A673 (cell line): ENCODE measurements around the gene ANAPC1. TPM values are rescaled to one million over a fixed set of nuclear protein-coding genes. Genes with fewer than 3 reads are reported as not detected.
A peak's percentile ranks its signal among the peaks of the same experiment; 100 is the strongest.

ENCODE experiments used
- BruUV-seq: library from RNA; stranded (reverse); fragments of 400-500 nt; replicated peaks from 2 replicates; lab custom pipeline; 2021; lab: Mats Ljungman, UMichigan
- CTCF ChIA-PET: fragments of 300-600 bp; sonication (Branson Sonifier 250); formaldehyde crosslinking; loops from one replicate; lab custom pipeline; 2022; ENCODE audit warnings: antibody characterized with exemption; lab: Charles Lee
- POLR2A ChIA-PET: fragments of 300-600 bp; sonication (Branson Sonifier 250); formaldehyde crosslinking; loops from one replicate; lab custom pipeline; 2022; ENCODE audit warnings: antibody characterized with exemption; ENCODE audit not compliant: low non-redundant PET; lab: Charles Lee
- DNase-seq: peaks from one replicate; pipeline ENCODE4 v3.0.0-alpha.2; 2015; ENCODE audit warnings: low spot score
- H3K27ac ChIP-seq: fragments of 200-600 bp; sonication (generic); 2 replicates; pipeline ENCODE4 v1.5.1; 2016; ENCODE audit warnings: mixed run types, low read depth, mild to moderate bottlenecking, mixed read lengths, antibody characterized with exemption, low read length; ENCODE audit not compliant: poor library complexity, severe bottlenecking
- H3K27me3 ChIP-seq: fragments of 200-600 bp; sonication (generic); replicated peaks from 2 replicates; pipeline ENCODE4 v1.6.1; 2017; ENCODE audit warnings: mixed run types, low read depth, mild to moderate bottlenecking, mixed read lengths, antibody characterized with exemption, low read length; ENCODE audit not compliant: insufficient read depth, poor library complexity
- H3K36me3 ChIP-seq: fragments of 200-600 bp; sonication (generic); 2 replicates; pipeline ENCODE4 v1.6.1; 2016; ENCODE audit warnings: mixed run types, mild to moderate bottlenecking, mixed read lengths, antibody characterized with exemption, low read length; ENCODE audit not compliant: insufficient read depth, poor library complexity, severe bottlenecking
- H3K4me1 ChIP-seq: fragments of 200-600 bp; sonication (generic); 2 replicates; pipeline ENCODE4 v1.6.1; 2017; ENCODE audit warnings: mixed run types, mild to moderate bottlenecking, mixed read lengths, antibody characterized with exemption, low read length; ENCODE audit not compliant: insufficient read depth, poor library complexity, severe bottlenecking
- H3K4me3 ChIP-seq: fragments of 200-600 bp; sonication (generic); 2 replicates; pipeline ENCODE4 v1.5.1; 2016; ENCODE audit warnings: low read depth, mixed run types, mild to moderate bottlenecking, mixed read lengths, low read length; ENCODE audit not compliant: poor library complexity, severe bottlenecking
- H3K9me3 ChIP-seq: fragments of 200-600 bp; sonication (generic); 2 replicates; pipeline ENCODE4 v1.6.1; 2016; ENCODE audit warnings: mixed run types, low read depth, mild to moderate bottlenecking, mixed read lengths, antibody characterized with exemption, low read length; ENCODE audit not compliant: poor library complexity, severe bottlenecking
- CTCF ChIP-seq: fragments of 300-800, 200-600 bp; sonication (generic); conservative IDR thresholded peaks from 2 replicates; pipeline ENCODE4 v1.5.1; 2017; ENCODE audit warnings: low read depth, mild to moderate bottlenecking, antibody characterized with exemption, low read length, moderate library complexity, mixed read lengths
- EZH2 ChIP-seq: fragments of 200-600 bp; sonication (generic); IDR thresholded peaks from 2 replicates; pipeline ENCODE4 v1.6.1; 2017; ENCODE audit warnings: borderline replicate concordance, low read depth, mild to moderate bottlenecking, mixed read lengths, antibody characterized with exemption, low read length; ENCODE audit not compliant: poor library complexity, severe bottlenecking
- intact Hi-C: fragments of 100-400 bp; cut with micrococcal nuclease; formaldehyde crosslinking; loops from one replicate; pipeline ENCODE4 v1.10.0; 2022; ENCODE audit not compliant: unreplicated experiment
- total RNA-seq: library from RNA; stranded (reverse); gene quantifications from 2 replicates; pipeline ENCODE4 v1.2.3, GENCODE V29; 2021

Gene ANAPC1
- total RNA-seq, 1 experiment from 2014 or later = 107 TPM

DNA sequence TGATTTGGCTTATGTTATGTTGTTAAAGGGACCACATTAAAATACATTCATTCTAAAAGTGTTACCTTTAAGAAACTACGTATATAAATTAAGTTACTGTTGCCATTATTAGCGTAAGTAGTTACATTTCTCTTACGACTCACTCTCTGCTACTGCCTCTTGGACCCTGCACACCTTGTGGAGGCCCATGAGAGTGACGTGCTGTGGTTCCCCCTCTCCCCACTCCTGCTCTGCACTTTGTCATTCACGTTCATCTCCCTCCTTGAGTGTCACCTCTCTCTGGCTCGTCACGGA is 13.6 kb upstream of the ANAPC1 start:
- intact Hi-C loops = no loop called here
- no peak for DNase-seq
- Histone ChIP-seq H3K27me3 (no peaks in the 10 kb centered on the region), H3K36me3 (no peaks in the 10 kb centered on the region), H3K4me1 (peaks cover 30% of the 10 kb centered on the region), H3K27ac (peak overlapping the region; percentile 62), H3K9me3 (no peaks in the 10 kb centered on the region), H3K4me3 (peak overlapping the region; percentile 99)
- CTCF ChIA-PET = no interaction called here
- TF ChIP-seq EZH2 (no peak), CTCF (no peak)
- POLR2A ChIA-PET = no interaction called here
- BruUV-seq = no TSS peak

DNA sequence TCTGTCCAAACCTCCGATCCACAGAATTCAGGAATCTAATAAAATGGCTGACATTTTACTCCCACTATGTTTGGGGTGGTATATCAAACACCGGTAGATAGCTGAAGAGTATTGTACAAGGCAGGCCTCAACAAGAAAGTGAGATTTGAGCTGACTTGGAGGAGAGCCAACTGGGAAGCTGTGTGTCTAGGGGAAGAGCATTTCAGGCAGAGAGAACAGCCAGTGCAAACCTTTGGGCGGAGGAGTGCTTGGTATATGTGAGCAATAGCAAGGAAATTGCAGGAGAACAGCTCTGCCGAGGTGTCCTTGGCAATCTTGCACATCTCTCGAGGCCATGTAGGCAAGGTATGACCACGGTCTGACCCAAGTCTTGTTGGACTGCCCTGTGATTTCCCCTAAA is 12.6 kb upstream of the ANAPC1 start:
- ChIA-PET CTCF (no interaction called here), POLR2A (no interaction called here)
- no peaks in the 10 kb centered on the region for H3K9me3 ChIP-seq
- no peak for TF ChIP-seq CTCF
- peaks cover 26% of the 10 kb centered on the region for H3K4me1 ChIP-seq
- H3K4me3 ChIP-seq = no peak overlapping the region
- BruUV-seq = no TSS peak
- no peak overlapping the region for H3K27ac ChIP-seq
- DNase-seq = no peak
- intact Hi-C loops = no loop called here
- H3K36me3 ChIP-seq = no peaks in the 10 kb centered on the region
- no peaks in the 10 kb centered on the region for H3K27me3 ChIP-seq

- Histone ChIP-seq H3K27me3 (no peaks in the 10 kb centered on the region), H3K4me3 (no peak overlapping the region)
These were observed 12.0 kb upstream of the ANAPC1 start for GRCh38 chr2:111896024-111896423.

More at GRCh38 chr2:111896024-111896423, 12.0 kb upstream of the ANAPC1 start:
- no TSS peak for BruUV-seq
- Histone ChIP-seq H3K36me3 (no peaks in the 10 kb centered on the region), H3K4me1 (peaks cover 26% of the 10 kb centered on the region), H3K9me3 (no peaks in the 10 kb centered on the region), H3K27ac (no peak overlapping the region)
- no peak for TF ChIP-seq EZH2
- no peak for TF ChIP-seq CTCF
- no peak for DNase-seq
- CTCF ChIA-PET = no interaction called here
- POLR2A ChIA-PET = no interaction called here
- intact Hi-C loops = no loop called here
